Upper lobe of left lung (tissue), 6 donors: ENCODE measurements around the gene LDLRAD3. TPM values are rescaled to one million over a fixed set of nuclear protein-coding genes. Genes with fewer than 3 reads are reported as not detected.

Experiments
- ATAC-seq, 2 donors: fragments of 200-7000 bp; cut with Tn5 transposase; one replicate each; pipeline ENCODE4 v1.9.1; 2022; ENCODE audit warnings: mild to moderate bottlenecking in 2 of 2, moderate library complexity in 2 of 2; ENCODE audit not compliant: low FRiP score in 2 of 2
- DNase-seq, 2 donors: peaks; one replicate each; pipeline ENCODE4 v3.0.0-alpha.2; 2019 to 2020
- H3K27ac ChIP-seq, 4 donors: fragments of 200-600 bp; sonication (generic); one replicate each; pipeline ENCODE4 v1.5.1; 2016 to 2019
- H3K27me3 ChIP-seq, 4 donors: fragments of 200-600 bp; sonication (generic); one replicate each; pipeline ENCODE4 v1.5.1; 2017 to 2019
- H3K36me3 ChIP-seq, 4 donors: fragments of 200-600 bp; sonication (generic); one replicate each; pipeline ENCODE4 v1.5.1; 2016 to 2019
- H3K4me1 ChIP-seq, 4 donors: fragments of 200-600 bp; sonication (generic); one replicate each; pipeline ENCODE4 v1.5.1; 2018 to 2019
- H3K4me3 ChIP-seq, 4 donors: fragments of 200-600 bp; sonication (generic); one replicate each; pipeline ENCODE4 v1.5.1; 2017 to 2019; ENCODE audit warnings: mild to moderate bottlenecking in 2 of 4, moderate library complexity in 1 of 4
- H3K9me3 ChIP-seq, 4 donors: fragments of 200-600 bp; sonication (generic); one replicate each; pipeline ENCODE4 v1.5.1; 2018 to 2019
- EP300 ChIP-seq, 4 donors: sonication (generic); formaldehyde crosslinking; IDR thresholded peaks; one replicate each; pipeline ENCODE4 v1.5.1; 2017; ENCODE audit warnings: antibody characterized with exemption in 4 of 4, control low read depth in 2 of 4
- POLR2A ChIP-seq, 4 donors: fragments of 450-650 bp; IDR thresholded peaks; one replicate each; pipeline ENCODE4 v1.5.1; 2016 to 2017; ENCODE audit warnings: antibody characterized with exemption in 4 of 4, mild to moderate bottlenecking in 2 of 4
- POLR2AphosphoS5 ChIP-seq, 2 donors: sonication (generic); formaldehyde crosslinking; IDR thresholded peaks; one replicate each; pipeline ENCODE4 v1.5.1; 2017; ENCODE audit warnings: antibody characterized with exemption in 2 of 2
- WGBS, 2 donors: methylation state at CpG; one replicate each; pipeline ENCODE4 v1.1.5; 2017 to 2018; 5-methylcytosine and 5-hydroxymethylcytosine counted together
- total RNA-seq, 6 donors: library from RNA; depleted of rRNA in 4 of 6; stranded (reverse); fragments of >200 nt in 4 of 6; gene quantifications; one replicate each; pipeline versions ENCODE4 v1.1.0 to v1.2.1, GENCODE V29; 2016 to 2021
- TF ChIP-seq, protein P1 (sequence below), 6 experiments: fragments of 450-650 bp in 4 of 6; fragments of 200-600 bp in 2 of 6; sonication (generic) in 2 of 6; IDR thresholded peaks; one replicate each; pipeline ENCODE4 v1.5.1; 2016 to 2019; ENCODE audit warnings: antibody characterized with exemption in 6 of 6
- donor health status: DM: no; HTN: no; CAD: no; lungs with moderate emphysema.
- donor health status: DM: no; HTN: yes; CAD: no; lungs with severe emphysema.

Gene LDLRAD3
- total RNA-seq, 6 donors from 2014 or later: 4.4 to 16.8 (median 7.4) TPM

DNA sequence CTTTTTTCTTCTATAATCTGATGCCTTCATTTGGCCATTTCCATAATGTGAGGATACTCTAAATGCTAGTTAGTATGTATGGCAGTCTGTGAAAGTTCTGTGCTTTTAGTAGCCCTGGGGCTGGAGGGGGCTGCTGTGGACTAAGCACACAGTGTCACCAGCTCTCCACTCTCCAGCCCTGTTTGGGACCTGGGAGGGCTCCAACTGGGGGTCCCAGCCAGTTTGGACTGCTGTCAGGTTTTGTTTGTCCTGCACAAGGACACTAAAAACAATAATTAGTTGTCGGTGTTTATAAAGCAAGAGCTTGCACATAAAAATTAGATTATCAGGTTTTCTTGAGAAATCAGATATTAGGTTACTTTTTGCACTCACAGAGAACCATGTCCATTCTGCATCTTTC is 103.1 kb downstream of the LDLRAD3 start:
- no peak for TF ChIP-seq EP300 (IDR thresholded peaks at IDR 0.05)
- no peak for TF ChIP-seq POLR2AphosphoS5 (IDR thresholded peaks at IDR 0.05)
- TF ChIP-seq, protein P1, sequence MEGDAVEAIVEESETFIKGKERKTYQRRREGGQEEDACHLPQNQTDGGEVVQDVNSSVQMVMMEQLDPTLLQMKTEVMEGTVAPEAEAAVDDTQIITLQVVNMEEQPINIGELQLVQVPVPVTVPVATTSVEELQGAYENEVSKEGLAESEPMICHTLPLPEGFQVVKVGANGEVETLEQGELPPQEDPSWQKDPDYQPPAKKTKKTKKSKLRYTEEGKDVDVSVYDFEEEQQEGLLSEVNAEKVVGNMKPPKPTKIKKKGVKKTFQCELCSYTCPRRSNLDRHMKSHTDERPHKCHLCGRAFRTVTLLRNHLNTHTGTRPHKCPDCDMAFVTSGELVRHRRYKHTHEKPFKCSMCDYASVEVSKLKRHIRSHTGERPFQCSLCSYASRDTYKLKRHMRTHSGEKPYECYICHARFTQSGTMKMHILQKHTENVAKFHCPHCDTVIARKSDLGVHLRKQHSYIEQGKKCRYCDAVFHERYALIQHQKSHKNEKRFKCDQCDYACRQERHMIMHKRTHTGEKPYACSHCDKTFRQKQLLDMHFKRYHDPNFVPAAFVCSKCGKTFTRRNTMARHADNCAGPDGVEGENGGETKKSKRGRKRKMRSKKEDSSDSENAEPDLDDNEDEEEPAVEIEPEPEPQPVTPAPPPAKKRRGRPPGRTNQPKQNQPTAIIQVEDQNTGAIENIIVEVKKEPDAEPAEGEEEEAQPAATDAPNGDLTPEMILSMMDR (IDR thresholded peaks at IDR 0.05): no peak
- TF ChIP-seq POLR2A (IDR thresholded peaks at IDR 0.05): no peak
- Histone ChIP-seq H3K4me3 (no peak overlapping the region), H3K27ac (no peak overlapping the region), H3K27me3 (no peaks in the 10 kb centered on the region), H3K36me3 (no peaks in the 10 kb centered on the region), H3K9me3 (no peaks in the 10 kb centered on the region), H3K4me1 (no peaks in the 10 kb centered on the region)
- ATAC-seq (no peak), DNase-seq (no peak)
- 86 to 89% methylated on average over 1 of the region's 1 CpG for WGBS, 2 donors

DNA sequence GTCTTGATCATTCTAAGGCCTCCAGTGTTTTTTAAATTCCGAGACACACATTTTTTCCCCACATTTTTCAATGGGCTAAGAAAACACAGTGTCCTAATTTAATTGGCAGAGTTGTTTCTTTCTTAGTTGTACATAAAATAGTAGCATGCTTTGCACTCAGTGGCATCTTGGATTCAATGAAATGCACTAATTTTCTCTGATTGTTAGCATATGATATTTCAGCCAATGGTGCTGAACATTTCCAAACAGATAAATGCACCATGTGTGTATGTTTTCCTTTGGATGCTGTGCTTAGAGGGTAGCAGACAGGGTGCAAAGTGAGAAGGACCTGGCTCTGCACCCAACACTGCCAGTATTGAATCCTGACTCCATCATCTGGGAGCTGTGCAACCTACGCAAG is 103.5 kb downstream of the LDLRAD3 start:
- 90 to 95% methylated on average over 2 of the region's 2 CpGs for WGBS, 2 donors

DNA sequence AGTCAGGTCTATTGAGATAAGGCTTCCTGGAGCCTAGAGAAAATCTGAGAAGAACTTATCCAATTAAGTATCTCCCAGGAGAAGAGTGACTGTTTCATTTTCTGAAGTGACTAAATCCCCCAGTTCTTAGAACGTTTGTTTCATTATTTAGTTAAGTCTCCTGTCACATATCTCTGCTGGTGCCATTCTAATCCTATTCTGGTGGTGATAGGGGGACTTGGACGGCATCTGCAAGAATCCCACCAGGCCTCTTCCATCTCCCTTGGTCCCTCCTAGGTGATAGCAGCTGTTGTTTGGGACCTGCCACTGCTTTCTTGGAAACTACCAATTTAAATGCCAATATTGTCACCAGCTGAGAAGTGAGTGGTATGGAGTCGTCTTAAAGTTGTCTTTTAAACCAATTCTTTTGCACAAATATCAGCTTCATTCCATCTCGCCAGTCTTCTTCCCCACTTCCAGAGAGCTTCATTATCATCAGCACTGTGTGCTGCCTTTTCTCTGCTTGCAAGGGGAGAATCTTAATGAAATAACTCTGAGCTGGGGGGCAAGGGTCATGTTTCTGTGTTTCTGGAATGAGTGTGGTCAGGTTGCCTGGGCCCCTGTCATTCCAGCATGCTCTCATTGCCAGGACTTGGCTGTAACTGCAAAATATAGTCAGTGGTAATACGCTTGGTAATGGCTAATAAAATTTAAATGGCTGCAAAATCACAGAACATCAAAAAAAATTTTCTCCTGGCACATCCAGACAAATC is 104.8 kb downstream of the LDLRAD3 start:
- no peaks in the 10 kb centered on the region for H3K27me3 ChIP-seq
- TF ChIP-seq POLR2AphosphoS5 (IDR thresholded peaks at IDR 0.05): no peak
- no peaks in the 10 kb centered on the region for H3K4me1 ChIP-seq

More for the DNA sequence above, 103.5 kb downstream of the LDLRAD3 start:
- DNase-seq (no peak), ATAC-seq (no peak)
- H3K27ac ChIP-seq: no peak overlapping the region
- no peaks in the 10 kb centered on the region for H3K36me3 ChIP-seq
- no peaks in the 10 kb centered on the region for H3K27me3 ChIP-seq
- H3K9me3 ChIP-seq: no peaks in the 10 kb centered on the region
- no peak overlapping the region for H3K4me3 ChIP-seq
- TF ChIP-seq EP300 (IDR thresholded peaks at IDR 0.05): no peak
- TF ChIP-seq, protein P1 (IDR thresholded peaks at IDR 0.05): no peak
- TF ChIP-seq POLR2AphosphoS5 (IDR thresholded peaks at IDR 0.05): no peak
- no peak for TF ChIP-seq POLR2A (IDR thresholded peaks at IDR 0.05)
- H3K4me1 ChIP-seq: no peaks in the 10 kb centered on the region

DNA sequence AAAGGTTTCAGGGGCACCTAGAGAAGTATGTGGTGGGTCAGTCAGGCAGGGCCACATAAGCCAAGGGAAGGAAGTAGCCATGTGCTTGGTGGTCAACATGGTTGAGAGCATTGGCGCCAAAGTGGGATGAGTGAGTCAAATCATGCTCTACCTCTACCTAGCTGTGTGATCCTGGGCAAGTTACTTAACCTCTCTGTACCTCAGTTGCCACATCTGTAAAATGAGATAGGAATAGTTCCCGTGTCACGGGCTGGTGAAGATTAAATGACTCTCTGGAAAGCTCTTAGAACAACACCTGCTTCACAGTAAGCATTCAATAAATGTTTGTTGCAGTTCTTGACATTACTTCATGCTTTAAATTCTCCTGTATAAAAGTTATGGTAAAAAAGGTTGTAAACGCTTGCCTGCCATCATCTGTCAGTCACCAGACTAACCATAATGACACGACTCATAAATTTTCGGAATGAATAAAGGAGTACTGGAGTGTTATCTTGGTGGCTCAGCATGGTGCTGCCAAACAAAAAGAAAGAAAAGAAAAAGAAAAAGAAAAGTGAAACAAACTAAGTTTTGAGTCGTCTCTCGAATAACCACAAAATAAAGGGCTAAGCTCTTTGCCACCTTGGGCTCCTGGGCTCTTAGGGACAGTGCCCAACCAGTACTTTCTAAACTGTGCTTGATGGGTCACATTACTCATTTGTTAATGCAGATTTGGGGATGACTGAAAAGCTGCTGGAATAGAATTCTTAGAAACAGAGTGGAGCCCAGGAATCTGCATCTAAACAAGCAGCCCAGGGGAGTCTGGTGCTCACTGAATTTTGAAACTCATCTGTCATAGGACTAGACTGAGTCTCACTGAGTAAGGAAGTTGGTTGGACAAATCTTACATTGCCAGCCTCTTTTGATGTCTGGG is 107.6 kb downstream of the LDLRAD3 start:
- H3K27me3 ChIP-seq: no peaks in the 10 kb centered on the region
- no peaks in the 10 kb centered on the region for H3K36me3 ChIP-seq
- no peaks in the 10 kb centered on the region for H3K9me3 ChIP-seq
- no peak overlapping the region for H3K4me3 ChIP-seq
- ATAC-seq (no peak), DNase-seq (no peak)
- TF ChIP-seq, protein P1 (IDR thresholded peaks at IDR 0.05): no peak
- TF ChIP-seq POLR2A (IDR thresholded peaks at IDR 0.05): no peak
- no peak for TF ChIP-seq EP300 (IDR thresholded peaks at IDR 0.05)
- no peaks in the 10 kb centered on the region for H3K4me1 ChIP-seq
- H3K27ac ChIP-seq: no peak overlapping the region
- WGBS, 2 donors: 81 to 86% methylated on average over 8 of the region's 8 CpGs

More for the DNA sequence above, 104.8 kb downstream of the LDLRAD3 start:
- Histone ChIP-seq H3K27ac (no peak overlapping the region), H3K36me3 (no peaks in the 10 kb centered on the region), H3K9me3 (no peaks in the 10 kb centered on the region), H3K4me3 (no peak overlapping the region)
- 81 to 83% methylated on average over 5 of the region's 5 CpGs for whole genome bisulfite sequencing, 2 donors
- ATAC-seq: no peak
- no peak for DNase-seq

DNA sequence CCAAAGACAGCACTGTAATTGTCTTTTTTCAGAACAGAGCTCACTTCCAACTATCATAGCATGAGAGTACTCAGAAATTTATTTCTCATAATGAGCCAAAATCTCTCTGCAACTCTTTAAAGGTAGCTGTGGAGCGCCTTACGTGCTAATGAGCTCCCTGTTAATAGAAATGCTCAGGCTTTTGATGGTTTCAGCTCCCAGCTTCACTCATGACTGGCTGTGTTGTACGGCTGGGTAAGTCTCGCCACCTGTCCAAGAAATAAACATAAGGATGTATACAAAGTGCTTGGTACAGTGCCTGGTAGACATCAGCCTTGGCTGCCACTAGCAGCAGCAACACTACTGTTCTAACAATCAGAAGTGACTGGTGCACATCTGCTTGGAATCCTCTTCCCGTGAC is 109.4 kb downstream of the LDLRAD3 start:
- H3K27ac ChIP-seq: no peak overlapping the region
- H3K36me3 ChIP-seq: no peaks in the 10 kb centered on the region
- H3K4me3 ChIP-seq: no peak overlapping the region
- ATAC-seq (no peak), DNase-seq (no peak)
- TF ChIP-seq, protein P1 (IDR thresholded peaks at IDR 0.05): no peak
- no peak for TF ChIP-seq POLR2AphosphoS5 (IDR thresholded peaks at IDR 0.05)
- no peak for TF ChIP-seq POLR2A (IDR thresholded peaks at IDR 0.05)
- TF ChIP-seq EP300 (IDR thresholded peaks at IDR 0.05): no peak
- H3K4me1 ChIP-seq: no peaks in the 10 kb centered on the region
- WGBS, 2 donors: 93 to 96% methylated on average over 5 of the region's 5 CpGs
- no peaks in the 10 kb centered on the region for H3K27me3 ChIP-seq
- H3K9me3 ChIP-seq: no peaks in the 10 kb centered on the region
